Suprapubic skin (tissue), 3 donors: Measurements from ENCODE around the gene UCMA.

ENCODE experiments used
- CTCF ChIP-seq, 2 donors: fragments of 200-600 bp in 1 of 2; fragments of 450-650 bp in 1 of 2; sonication (generic) in 1 of 2; IDR thresholded peaks; one replicate each; pipeline ENCODE4 v1.5.1; 2016 to 2019; ENCODE audit warnings: antibody characterized with exemption in 2 of 2, mild to moderate bottlenecking in 1 of 2, moderate library complexity in 1 of 2
- EP300 ChIP-seq: sonication (generic); formaldehyde crosslinking; IDR thresholded peaks from one replicate; pipeline ENCODE4 v1.6.1; 2017; ENCODE audit warnings: antibody characterized with exemption
- POLR2A ChIP-seq, 2 donors: fragments of 450-650 bp; IDR thresholded peaks; one replicate each; pipeline ENCODE4 v1.6.1; 2017; ENCODE audit warnings: antibody characterized with exemption in 2 of 2, mild to moderate bottlenecking in 2 of 2, moderate library complexity in 2 of 2

GRCh38 chr10:13234172-13234571 lies at the start of gene UCMA:
- TF ChIP-seq EP300 (no peak), CTCF (IDR thresholded peaks at IDR 0.05) (no peak), POLR2A (IDR thresholded peaks at IDR 0.05) (no peak)
